HG02943 (cell line): Measurements from ENCODE around the gene UPF1.
"Not testable (repeated sequence)": the region's sequence is repeated elsewhere in the genome, so short reads cannot be mapped to it uniquely, and the experiment has no call there.

Experiments used
- ATAC-seq: cut with Tn5 transposase; IDR thresholded peaks from one replicate; pipeline ENCODE4 v1.9.1; 2021; ENCODE audit warnings: mild to moderate bottlenecking, low read depth, moderate library complexity; ENCODE audit not compliant: unreplicated experiment

The UPF1 gene

DNA sequence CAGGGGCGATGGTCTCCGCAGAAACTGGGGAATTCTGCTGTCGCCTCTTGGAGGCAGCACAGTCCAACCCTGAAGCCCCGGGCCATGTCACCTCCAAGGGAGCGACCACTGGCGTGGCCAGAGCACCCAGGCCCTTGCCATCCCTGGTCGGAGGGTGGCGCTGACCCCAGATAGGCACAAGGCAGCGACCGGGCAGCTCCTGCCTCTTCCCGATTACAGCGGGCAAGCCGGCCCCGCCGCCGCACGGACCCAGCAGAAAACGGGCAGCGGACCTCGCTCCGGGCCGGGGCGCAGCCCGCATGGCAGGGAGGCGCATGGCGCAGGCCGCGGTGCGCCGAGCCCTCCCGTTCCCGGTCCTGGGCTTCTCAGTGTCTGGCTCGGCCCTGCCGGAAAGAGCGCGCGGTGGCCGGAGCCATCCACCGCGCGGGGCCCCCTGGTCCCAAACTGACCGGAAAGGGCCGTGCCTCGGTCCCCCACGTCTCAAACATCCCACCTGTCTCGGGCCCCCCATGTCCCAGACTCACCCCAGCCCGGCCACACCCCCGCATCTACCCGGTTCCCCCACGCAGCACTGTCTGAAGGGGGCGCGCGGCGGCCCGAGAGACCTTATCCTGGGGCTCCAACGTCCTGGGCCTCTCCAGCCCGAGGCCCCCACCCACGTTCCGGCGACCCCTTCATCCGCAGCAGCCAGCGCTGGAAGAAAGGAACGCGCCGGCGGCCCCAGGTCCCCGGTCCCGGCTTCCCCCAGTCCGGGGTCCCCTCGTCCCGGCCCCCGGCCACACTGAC lies 63.5 kb downstream of the UPF1 start:
- no peak for ATAC-seq

DNA sequence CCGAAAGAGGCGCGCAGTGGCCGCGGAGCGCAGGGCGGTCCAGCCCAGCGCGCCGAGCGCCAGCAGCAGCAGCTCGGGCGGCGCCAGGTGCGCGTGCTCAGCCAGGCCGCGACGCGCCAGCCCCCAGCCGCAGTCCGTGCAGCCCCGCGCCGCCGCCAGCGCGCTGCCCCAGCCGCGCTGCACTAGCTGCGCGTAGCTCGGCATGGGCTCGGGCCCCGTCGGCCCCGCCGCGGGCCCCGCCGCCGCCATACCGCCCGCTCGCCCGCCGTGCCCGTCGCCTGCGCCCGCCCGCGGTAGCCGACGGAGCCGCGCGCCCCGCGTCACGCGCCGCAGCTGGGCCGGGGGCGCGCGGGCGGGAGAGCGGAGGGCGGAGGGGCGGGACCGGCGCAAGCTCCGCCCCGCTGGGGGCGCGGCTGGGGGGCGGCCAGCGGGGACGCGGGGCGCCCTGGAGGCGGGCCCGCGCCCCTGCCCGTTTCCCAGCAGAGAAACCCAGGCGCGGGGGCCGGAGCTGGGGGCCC lies 64.1 kb downstream of the UPF1 start, which contains the start of gene CERS1:
CERS1 (minus strand) TSS at position 335 of the 518 bp plus-strand sequence; CDS start at position 249, 86 bp downstream.
- no peak for ATAC-seq

DNA sequence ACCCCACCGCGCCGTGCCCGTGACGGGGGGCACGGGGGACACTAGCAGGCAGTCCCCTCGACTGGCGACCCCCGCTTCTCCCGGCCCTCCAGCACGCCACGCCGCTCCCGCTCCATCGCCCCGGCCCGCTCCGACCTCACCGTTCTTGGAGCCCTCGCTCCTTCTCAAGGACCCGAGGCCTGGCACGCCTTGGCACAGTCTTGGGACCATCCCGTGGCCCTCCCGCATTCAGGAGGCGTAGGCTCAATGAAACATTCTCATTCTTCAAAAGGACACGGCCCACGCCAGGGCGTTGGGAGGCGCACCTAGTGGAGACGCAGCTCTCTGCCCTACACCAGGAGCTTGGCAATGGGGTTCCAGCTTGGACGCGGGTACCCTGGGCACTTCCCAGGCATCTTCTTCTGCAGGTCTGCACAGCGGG lies 64.7 kb downstream of the UPF1 start:
- no peak for ATAC-seq

DNA sequence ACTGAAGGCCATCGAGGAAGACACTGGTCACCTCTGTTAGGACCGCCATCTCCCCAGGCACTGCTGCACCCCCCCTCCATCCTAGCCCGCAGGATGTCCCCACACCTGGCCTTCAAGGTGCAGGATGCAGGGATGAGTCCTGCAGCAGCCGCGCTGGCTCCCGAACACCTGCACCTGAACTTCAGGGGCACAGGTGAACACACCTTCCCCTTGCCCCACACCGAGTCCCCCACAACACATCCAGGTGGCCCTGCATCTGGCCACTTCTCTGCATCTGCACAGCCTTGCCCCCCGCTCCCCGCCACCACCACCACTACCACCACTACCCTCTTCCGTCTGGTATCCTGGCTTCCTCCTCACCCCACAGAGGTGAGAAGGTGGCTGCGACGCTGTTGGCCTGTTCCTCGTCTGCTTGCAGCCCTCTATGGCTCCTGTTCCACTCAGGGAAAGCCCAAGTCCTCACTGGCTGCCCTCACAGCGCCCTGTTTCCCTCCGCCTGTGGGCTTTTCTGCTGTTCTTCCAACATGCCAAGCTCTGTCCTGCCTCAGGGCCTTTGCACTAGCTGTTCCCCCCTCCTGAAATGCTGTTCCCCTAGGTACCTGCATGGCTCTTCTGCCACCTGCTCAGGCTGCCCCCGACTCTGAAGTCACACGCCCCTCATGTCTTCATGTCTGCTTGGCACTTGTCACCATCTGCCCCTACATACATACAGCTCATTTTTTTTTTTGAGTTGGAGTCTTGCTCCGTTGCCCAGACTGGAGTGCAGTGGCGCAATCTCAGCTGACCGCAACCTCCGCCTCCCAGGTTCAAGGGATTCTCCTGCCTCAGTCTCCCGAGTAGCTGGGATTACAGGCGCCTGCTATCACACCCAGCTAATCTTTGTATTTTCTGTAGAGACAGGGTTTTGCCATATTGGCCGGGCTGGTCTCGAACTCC lies 65.6 kb downstream of the UPF1 start:
- ATAC-seq = no peak

DNA sequence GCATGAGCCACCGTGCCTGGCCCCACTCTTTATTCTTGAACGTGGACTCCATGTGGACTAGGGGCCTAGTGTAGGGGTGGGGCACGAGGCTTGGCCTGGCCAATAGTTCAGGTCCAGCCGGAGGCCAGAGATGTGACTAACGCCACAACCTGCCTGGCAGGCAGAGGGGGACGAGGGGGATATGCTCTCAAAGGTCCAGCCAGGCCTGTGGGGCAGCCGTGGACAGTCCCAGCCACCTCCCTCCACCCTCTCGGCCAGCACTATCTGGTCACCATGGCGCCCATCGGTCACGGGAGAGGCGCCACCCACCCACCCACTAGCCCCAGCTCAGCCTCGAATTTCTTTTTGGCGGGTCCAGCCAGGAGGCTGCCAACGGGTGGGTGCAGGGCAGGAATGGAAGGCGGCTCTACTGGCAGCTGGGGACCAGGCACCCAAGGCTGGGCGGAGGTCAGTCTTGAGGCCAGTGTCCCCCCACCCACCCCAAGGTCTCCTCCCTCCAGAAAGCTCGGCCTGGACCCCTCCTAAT lies 66.4 kb downstream of the UPF1 start:
- ATAC-seq = no peak

DNA sequence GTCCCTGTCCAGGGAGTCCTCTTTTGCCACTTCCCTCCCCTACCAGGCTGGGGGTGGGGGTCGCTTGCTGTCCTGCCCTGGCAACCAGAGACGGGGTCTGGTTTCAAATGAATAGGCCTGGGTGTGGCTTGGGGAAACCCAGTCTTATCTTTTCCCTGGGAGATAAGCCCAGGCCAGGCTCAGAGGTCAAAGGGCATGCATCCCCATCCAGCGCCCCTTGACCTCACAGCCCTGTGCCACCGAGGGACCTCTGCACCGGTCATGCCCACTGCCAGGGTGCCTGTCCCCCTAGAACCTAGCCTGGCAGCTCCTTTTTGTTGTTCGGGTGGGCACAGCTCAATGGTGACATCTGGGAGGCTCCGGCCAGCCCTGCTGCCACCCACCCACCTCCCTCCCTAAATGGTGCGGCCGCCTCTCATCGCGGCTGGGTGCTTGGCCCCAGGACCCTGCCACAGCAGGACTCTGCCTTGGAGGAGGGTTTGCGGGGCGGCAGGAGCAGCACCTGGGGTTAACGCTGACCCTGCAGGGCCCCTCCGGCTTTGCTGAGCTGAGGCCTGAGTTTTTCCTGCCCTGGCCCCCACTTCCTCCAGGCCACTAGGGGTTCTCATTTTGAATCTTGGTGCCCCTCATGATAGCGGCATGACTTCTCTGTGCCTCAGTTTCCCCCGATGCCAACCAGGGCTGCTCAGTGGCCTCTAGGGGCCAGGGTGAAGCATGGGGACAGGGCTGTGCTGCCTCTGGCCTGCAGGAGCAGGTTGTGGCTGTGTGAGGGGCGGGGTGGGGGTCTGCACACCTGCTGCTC lies 67.0 kb downstream of the UPF1 start:
- ATAC-seq = no peak

DNA sequence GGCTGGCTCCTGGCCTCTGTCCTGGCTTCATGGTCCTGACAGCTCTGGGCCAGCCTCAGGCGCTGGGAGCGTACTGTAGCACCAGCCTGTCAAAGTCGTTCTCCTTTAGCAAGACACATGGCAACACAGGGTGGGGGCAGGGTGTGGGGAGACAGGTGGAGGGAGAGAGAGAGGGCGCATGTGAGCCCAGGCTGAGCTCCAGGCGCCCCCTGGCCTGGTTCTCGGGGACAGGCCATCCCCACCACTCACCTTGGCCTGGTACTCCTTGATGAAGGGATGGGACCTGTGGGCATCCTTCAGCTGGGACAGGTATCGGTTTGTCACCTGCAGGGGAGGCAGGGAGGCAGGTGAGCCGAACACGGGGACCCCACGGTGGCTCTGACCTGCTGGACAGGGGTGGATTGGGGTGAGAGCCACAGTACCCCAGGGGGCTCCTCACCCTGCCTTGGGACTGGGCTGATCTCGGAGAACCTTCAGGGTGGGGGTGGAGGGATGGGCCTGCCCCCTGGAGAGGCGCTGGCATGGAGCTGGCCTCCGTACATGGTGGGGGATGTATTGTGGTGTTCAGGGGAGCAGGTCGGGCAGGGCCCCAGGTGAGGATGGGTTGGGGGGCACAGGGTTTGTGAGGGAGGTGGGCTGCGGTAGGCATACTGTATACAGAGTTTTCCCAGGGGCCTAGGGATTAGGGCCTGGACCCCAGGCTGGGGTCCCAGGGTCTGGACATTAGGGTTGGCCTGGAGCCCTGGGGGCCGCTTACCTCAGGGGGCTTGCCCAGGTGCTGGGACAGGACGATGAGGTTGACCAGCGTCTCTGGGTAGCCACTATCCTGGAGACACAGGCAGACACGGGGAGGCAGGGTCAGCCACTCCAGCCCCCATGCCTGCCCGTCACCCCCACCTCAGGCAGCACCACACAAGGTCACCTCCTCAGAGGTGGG lies 68.1 kb downstream of the UPF1 start:
- no peak for ATAC-seq

DNA sequence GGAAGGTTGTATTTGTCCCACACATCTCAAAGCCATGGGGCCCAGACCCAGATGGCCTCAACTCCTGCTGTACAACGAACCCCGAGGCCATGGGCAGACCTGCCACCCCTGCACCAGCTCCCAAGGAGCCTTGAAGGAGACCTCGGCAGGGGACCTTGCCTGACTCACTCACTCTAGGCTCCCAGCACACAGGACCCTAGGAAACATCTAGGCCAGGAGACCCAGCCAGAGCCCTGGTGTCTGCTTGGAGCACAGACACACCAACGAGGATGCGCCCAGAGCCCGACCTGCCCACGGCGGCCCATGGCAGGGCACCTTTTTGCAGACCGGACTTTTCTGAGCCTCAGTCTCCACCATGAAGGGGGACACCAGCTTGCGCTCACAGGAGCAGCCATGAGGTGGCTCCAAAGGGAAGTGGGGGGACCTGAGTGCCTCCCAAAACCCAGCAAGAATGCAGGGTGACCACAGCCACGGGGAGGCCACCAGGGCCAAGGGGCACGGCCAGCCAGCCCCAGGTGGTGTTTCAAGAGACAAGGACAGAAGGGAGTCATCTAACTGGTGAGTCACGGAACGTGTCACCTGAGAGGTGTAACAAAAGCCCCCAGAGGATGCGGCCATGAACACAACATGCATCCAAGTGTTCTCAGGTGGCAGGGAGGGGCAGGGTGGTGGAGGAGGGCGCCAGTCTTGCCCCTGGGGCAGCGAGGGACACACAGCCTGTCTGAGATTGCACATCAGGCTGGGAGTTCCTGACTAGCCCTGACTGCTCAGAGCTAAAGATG lies 69.1 kb downstream of the UPF1 start:
- ATAC-seq = no peak

DNA sequence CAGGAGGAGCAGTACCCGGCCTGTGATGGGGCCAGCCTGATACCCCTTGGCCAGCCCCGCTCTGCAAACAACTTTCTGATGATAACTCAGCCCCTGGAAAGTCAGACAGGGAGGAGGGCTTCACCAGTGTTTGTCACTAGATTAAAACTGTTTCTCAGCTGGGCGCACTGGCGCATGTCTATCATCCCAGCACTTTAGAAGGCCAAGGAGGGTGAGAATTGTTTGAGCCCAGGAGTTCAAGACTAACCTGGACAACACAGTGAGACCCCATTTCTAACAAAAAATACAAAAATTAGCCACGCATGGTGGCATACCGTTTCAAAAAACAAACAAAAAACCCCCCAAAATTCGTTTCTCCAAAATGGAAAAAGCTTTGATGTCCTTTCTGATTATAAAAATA lies 69.7 kb downstream of the UPF1 start:
- ATAC-seq = no peak

DNA sequence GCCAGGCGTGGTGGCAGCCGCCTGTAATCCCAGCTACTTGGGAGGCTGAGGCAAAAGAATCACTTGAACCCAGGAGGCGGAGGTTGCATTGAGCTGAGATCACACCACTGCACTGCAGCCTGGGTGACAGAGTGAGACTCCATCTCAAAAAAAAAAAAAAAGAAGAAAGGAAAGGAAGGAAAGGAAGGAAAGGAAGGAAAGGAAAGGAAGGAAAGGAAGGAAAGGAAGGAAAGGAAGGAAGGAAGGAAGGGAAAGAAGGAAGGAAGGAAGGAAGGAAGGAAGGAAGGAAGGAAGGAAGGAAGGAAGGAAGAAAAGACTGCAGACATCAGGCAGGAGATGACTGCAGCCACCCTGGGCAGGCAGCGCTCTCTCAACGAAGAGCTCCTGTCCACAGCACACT lies 70.8 kb downstream of the UPF1 start:
- ATAC-seq = not testable (repeated sequence)

DNA sequence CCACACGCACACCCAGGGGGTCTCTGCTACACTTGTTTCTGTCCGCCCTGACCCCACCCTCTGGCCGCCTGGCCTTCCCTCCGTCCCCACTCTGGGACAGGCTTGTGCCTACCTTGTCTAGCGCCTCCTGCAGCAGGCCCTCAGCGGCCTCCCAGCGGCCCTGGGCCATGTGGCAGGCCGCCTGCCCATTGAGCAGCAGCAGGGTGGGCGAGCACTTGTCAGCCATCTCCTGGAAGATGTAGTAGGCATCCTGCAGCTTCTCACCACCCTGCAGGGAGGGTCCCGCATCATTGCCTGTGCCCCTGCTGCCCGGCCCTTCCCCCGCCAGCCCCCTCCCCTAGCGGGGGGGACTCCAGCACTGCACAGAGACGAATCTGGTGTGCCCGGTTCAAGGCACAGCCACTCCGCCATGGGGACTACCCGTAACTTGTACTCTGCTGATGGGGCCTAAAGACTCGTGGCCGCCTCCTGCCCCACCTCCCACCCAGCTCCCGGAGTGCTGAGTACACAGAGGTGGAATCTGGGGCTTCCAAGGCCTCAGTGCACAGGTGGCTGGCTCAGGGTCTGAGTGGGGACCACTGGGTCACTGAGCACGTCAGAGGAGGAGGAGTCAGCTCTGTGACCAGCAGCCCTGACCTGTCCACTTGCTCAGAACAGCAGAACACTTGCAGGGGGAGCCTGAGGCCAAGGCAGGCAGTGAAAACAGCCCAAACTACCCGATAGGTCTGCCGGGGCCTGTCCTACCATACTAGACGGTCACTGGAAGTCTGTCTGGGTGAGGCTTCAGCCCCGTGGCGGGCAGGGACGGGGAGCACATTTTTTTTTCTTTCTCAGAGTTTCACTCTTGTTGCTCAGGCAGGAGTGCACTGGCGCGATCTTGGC lies 71.6 kb downstream of the UPF1 start:
- ATAC-seq = no peak

DNA sequence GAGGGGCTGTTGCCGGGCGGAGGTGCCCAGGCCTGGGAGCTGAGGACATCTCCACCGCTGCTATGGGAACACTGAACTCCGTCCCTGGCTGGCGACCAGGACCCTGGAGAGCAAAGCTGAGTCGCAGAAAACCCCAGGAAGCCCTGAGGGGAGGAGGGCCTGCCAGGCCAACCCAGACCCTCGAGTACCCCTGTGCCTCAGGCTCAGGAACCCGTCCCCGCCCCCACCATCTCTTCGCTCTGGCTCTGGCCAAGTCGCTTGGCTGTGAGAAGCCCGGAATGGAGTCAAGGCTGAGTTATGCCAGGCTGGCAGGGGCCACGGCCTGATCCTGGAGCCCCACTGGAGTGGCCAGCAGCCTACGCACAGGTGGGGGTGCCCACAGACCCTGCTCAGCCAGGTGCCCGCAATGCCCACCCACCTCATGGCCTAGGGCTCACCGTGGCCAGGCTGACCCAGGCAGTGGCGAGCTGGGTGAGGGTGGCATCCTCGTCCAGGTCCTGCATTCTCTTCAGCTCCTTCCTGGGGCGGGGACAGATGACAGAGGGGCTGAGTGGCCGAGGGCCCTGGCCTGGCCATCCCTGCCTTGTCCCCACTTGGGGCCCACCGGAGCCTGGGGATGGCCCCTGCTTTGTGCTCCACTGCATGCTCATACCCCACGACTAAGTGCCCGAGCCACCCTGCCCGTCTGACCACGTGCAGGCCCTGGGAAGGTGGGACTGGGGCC lies 72.7 kb downstream of the UPF1 start:
- no peak for ATAC-seq

DNA sequence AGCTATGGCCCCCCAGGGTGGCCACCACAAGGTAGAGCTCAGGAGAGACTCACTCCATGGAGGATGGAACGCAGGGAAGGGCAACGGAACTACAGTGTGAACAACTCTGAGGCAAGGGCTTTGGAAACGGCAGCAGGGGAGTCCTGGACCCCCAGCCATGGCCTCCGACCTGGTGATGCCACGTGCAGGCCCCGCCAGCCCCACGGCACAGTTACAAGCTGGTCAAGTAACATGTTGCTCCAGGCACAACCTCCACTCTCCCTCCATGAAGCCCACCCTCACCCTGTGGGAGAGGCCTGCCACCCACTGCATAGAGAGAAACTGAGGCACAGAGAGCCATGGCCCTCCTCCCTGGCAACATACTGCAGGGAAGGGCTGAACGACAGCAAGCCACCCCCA lies 73.3 kb downstream of the UPF1 start:
- no peak for ATAC-seq

DNA sequence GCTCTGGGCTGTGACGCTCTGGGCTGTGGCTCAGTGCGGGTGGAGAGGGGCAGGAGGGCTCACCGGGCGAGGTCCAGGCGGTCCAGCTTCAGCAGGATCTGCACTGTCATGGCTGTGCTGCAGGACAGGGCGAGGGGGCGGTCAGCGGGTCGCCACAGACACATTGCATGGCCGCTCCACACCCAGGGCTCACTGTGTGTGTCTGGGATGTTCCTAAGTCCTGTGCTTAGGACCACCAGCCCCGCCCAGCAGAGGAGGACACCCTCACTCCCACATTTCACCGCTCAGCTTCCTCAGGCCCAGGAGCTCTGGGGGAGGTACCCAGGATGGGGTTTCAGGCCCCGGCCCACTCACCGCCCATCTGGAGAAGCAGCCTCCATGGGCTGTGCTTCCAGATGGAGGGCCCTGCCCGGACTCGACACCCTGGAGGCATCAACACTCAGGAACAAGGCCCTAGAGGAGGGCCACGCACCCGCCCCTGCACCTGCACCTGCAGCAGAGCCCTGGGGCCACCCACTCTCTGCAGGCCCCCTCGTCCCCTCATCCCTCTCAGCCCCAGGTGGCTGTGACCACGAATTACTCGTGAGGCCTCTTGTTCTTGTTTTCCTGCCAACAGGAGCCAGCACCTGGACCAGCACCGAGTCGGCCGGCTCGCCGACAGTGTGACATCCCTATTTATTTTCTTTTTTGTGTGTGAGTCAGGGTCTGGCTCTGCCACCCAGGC lies 73.9 kb downstream of the UPF1 start:
- ATAC-seq = no peak

DNA sequence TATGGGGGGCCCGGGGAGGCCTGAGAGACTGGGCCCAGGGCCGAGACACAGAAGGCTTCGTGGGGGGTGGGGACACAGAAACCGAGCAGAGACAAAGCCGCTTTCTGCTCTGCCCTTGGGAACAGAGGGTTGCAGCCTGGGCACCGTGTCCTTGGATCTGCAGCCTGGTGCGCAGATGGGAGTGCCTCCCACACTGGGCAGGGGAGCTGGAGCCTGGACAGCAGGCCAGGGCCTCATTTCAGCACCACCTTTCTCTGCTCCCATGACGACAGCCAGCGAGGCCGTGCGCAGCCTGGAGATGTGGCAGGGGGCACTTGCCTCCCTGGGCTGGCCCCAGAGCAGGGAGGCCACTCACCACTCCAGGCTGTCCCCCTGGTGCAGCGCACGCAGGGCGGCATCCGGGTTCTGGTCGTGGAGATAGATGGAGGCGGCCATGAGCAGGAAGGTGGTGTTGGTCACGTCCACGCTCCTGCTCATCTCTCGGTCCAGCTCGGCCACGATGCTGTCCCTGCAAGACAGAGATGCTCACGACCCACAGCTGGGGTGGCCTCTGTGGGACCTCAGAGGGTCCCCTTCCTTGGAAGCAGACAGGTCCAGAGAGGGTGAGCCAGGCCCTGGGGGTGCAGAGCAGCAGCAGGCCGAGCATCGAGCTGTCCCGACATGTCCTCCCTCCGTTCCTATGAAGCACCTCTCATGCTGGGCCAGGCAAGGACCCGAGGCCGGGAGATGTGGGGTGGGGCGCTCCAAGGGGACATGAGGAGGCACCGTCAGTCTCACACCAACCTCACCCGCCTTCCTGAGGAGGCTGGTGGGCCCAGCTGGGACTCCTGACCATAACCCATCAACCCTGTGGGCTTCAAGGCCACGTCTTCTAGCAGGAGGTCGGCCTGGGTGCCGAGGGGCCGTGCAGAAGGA lies 75.1 kb downstream of the UPF1 start:
- no peak for ATAC-seq
